Brain microvascular endothelial cell (primary cell): ENCODE results near the gene SPSB2.
"Not testable (repeated sequence)": the region's sequence is repeated elsewhere in the genome, so short reads cannot be mapped to it uniquely, and the experiment has no call there.

ENCODE experiments used
- DNase-seq: peaks from one replicate; pipeline ENCODE4 v3.0.0-alpha.2; 2020
- H3K27ac ChIP-seq: fragments of 250-450 bp; sonication (Bioruptor Pico); 2 replicates; pipeline ENCODE4 v1.5.1; 2020; ENCODE audit warnings: mild to moderate bottlenecking, moderate library complexity
- H3K27me3 ChIP-seq: fragments of 250-450 bp; sonication (Bioruptor Pico); replicated peaks from 2 replicates; pipeline ENCODE4 v1.5.1; 2020; ENCODE audit warnings: mild to moderate bottlenecking
- H3K36me3 ChIP-seq: fragments of 250-450 bp; sonication (Bioruptor Pico); replicated peaks from 2 replicates; pipeline ENCODE4 v1.5.1; 2020; ENCODE audit warnings: mild to moderate bottlenecking
- H3K4me3 ChIP-seq: 2 replicates; pipeline ENCODE4 v1.5.1; 2011; ENCODE audit warnings: low read depth, mild to moderate bottlenecking, control low read depth, low read length, moderate library complexity
- in situ Hi-C: cut with HindIII; loops from 2 replicates; pipeline ENCODE4 v1.10.0; 2017; ENCODE audit warnings: low sequenced_read_pairs, low pct_ligation_motif_present
- TF ChIP-seq, protein P1 (sequence below): IDR thresholded peaks from 2 replicates; pipeline ENCODE4 v1.5.1; 2011; ENCODE audit warnings: low read depth, mild to moderate bottlenecking, moderate library complexity, low read length, control low read depth, inconsistent platforms; ENCODE audit errors: missing control alignments

SPSB2 gene

GRCh38 chr12:6891646-6892001 is 18.5 kb upstream of the SPSB2 start:
- DNase-seq, result no peak
- TF ChIP-seq, protein P1, sequence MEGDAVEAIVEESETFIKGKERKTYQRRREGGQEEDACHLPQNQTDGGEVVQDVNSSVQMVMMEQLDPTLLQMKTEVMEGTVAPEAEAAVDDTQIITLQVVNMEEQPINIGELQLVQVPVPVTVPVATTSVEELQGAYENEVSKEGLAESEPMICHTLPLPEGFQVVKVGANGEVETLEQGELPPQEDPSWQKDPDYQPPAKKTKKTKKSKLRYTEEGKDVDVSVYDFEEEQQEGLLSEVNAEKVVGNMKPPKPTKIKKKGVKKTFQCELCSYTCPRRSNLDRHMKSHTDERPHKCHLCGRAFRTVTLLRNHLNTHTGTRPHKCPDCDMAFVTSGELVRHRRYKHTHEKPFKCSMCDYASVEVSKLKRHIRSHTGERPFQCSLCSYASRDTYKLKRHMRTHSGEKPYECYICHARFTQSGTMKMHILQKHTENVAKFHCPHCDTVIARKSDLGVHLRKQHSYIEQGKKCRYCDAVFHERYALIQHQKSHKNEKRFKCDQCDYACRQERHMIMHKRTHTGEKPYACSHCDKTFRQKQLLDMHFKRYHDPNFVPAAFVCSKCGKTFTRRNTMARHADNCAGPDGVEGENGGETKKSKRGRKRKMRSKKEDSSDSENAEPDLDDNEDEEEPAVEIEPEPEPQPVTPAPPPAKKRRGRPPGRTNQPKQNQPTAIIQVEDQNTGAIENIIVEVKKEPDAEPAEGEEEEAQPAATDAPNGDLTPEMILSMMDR, result no peak
- in situ Hi-C loops, result no loop called here
- no peaks in the 10 kb centered on the region for H3K36me3 ChIP-seq
- peak overlapping the region; percentile 51 for H3K27ac ChIP-seq
- H3K4me3 ChIP-seq, result peak overlapping the region; percentile 56
- no peaks in the 10 kb centered on the region for H3K27me3 ChIP-seq

GRCh38 chr12:6890789-6891645 is 17.9 kb upstream of the SPSB2 start:
- TF ChIP-seq, protein P1, result peak; percentile 61
- Histone ChIP-seq H3K27me3 (no peaks in the 10 kb centered on the region), H3K27ac (peak overlapping the region; percentile 82), H3K36me3 (no peaks in the 10 kb centered on the region), H3K4me3 (peak overlapping the region; percentile 56)
- DNase-seq, result peak; percentile 93
- in situ Hi-C loops, result no loop called here

DNA sequence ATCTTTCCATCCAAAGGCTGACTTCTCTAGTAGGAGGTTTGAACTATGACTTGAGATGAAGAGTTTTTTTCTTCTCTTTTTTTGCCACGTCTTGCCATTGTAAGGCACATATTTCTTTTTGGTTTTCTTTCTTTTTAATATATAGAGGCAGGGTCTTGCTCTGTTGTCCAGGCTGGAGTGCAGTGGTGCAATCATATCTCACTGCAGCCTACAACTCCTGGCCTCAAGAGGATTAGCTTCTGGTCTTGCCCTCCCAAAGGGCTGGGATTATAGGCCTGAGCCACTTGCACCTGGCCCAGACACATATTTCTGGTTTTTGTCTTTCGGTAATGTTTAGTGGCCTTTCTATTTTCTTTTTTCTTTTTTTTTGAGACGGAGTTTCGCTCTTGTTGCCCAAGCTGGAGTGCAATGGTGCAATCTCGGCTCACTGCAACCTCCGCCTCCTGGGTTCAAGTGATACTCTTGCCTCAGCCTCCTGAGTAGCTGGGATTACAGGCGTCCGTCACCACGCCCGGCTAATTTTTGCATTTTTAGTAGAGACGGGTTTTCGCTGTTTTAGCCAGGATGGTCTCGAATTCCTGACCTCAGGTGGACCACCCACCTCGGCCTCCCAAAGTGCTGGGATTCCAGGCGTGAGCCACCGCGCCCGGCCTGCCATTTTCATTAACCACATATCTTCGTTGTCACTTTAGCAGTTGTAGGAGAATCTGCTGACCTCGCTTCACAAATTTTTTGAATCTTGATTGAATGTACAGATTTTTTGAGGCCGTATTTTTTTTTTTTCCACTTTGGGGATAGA is 16.9 kb upstream of the SPSB2 start:
- H3K27me3 ChIP-seq, H3K36me3 ChIP-seq, H3K4me3 ChIP-seq, DNase-seq, in situ Hi-C loops: not testable (repeated sequence)
- peak overlapping the region; percentile 82 for H3K27ac ChIP-seq

- DNase-seq, H3K36me3 ChIP-seq, H3K4me3 ChIP-seq, in situ Hi-C loops, H3K27ac ChIP-seq, H3K27me3 ChIP-seq: not testable (repeated sequence)
These were observed 15.7 kb upstream of the SPSB2 start for GRCh38 chr12:6888794-6889193.

GRCh38 chr12:6888360-6888759 is 15.3 kb upstream of the SPSB2 start:
- Histone ChIP-seq H3K4me3 (no peak overlapping the region), H3K27me3 (no peaks in the 10 kb centered on the region), H3K27ac (no peak overlapping the region), H3K36me3 (peaks cover 2% of the 10 kb centered on the region)
- in situ Hi-C loops, result no loop called here
- TF ChIP-seq, protein P1, result no peak
- DNase-seq, result no peak

DNA sequence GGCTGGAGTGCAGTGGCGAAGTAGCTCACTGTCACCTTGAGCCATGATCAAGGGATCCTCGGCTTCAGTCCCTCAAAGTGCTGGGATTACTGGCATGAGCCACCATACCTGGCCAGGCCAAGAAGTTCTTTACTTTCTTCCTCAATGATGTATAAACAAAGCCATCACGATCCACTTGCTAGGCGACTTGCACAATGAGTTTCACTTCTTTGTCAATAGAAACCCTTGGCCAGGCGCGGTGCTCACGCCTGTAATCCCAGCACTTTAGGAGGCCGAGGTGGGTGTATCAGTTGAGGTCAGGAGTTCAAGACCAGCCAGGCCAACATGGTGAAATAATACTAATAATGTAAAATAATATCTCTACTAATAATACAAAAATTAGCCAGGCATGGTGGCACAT is 14.4 kb upstream of the SPSB2 start:
- H3K27ac ChIP-seq, result no peak overlapping the region
- in situ Hi-C loops, result no loop called here
- H3K4me3 ChIP-seq, result no peak overlapping the region
- DNase-seq, result no peak
- no peaks in the 10 kb centered on the region for H3K27me3 ChIP-seq
- peaks cover 2% of the 10 kb centered on the region for H3K36me3 ChIP-seq
- TF ChIP-seq, protein P1, result no peak

- H3K36me3 ChIP-seq, H3K4me3 ChIP-seq, in situ Hi-C loops, DNase-seq, H3K27ac ChIP-seq, H3K27me3 ChIP-seq: not testable (repeated sequence)
These were observed 13.3 kb upstream of the SPSB2 start for GRCh38 chr12:6886206-6886999.
